IPS-20b (cell line): ENCODE measurements around the gene SLC35F2.
"Not testable (repeated sequence)": the region's sequence is repeated elsewhere in the genome, so short reads cannot be mapped to it uniquely, and the experiment has no call there.

Experiments used
- H3K27ac ChIP-seq: one replicate; pipeline ENCODE4 v1.5.1; 2013; ENCODE audit warnings: low read length
- H3K27me3 ChIP-seq: 2 replicates; pipeline ENCODE4 v1.6.1; 2013; ENCODE audit warnings: mild to moderate bottlenecking, low read length, inconsistent platforms; ENCODE audit not compliant: insufficient read depth
- H3K36me3 ChIP-seq: 2 replicates; pipeline ENCODE4 v1.6.1; 2013; ENCODE audit warnings: low read depth, mild to moderate bottlenecking, inconsistent platforms, low read length, moderate library complexity; ENCODE audit not compliant: insufficient read depth
- H3K4me1 ChIP-seq: 2 replicates; pipeline ENCODE4 v1.6.1; 2013; ENCODE audit warnings: mild to moderate bottlenecking, control low read depth, inconsistent platforms, low read length, moderate library complexity; ENCODE audit not compliant: insufficient read depth
- H3K4me3 ChIP-seq: 2 replicates; pipeline ENCODE4 v1.5.1; 2013; ENCODE audit warnings: mild to moderate bottlenecking, low read length, inconsistent platforms
- H3K9ac ChIP-seq: 2 replicates; pipeline ENCODE4 v1.6.1; 2013; ENCODE audit warnings: low read depth, mild to moderate bottlenecking, inconsistent platforms, low read length, moderate library complexity
- H3K9me3 ChIP-seq: 2 replicates; pipeline ENCODE4 v1.6.1; 2013; ENCODE audit warnings: mild to moderate bottlenecking, low read depth, low read length, inconsistent platforms; ENCODE audit not compliant: insufficient read depth

Gene SLC35F2

DNA sequence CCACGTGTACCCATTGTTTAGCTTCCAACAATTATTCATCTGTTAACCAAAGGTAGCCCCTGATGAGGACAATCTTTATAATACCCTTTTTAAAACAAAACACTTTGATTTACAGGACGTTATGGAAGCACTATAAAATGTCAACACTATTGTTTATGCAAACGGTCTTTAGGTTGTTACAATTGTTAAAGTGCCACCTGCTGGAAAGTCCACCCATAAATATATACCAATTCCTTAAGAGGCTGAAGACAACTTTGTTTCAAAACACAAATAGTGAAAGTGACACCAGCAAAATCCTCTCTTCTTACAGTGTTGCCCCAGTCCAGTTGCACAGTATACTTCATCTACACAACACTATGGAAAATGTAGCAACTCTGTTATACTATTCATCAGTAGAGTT, 77.8 kb downstream of the SLC35F2 start:
- no peaks in the 10 kb centered on the region for H3K36me3 ChIP-seq
- no peaks in the 10 kb centered on the region for H3K27me3 ChIP-seq
- no peak overlapping the region for H3K4me3 ChIP-seq
- H3K4me1 ChIP-seq: no peaks in the 10 kb centered on the region
- H3K27ac ChIP-seq: no peak overlapping the region
- no peaks in the 10 kb centered on the region for H3K9me3 ChIP-seq
- no peak overlapping the region for H3K9ac ChIP-seq

DNA sequence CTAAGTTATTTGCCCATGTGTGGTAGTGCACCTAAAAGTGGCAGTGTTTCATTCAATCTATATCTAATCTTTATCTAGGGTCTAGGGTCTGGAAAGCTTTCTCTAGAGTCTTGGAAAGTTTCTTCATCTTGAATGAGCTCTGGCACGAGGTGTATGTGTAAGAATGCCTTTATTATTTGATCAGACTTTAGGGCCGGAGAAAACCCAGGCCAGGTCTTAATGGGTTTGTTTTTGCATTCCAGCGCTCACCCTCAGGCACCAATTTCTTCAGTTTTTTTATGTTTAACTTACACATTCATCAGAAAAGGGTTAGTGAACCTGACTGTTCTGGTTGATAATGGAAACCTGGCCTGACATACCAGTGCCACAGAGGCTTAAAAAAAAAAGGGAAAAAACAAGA, 78.5 kb downstream of the SLC35F2 start:
- no peak overlapping the region for H3K4me3 ChIP-seq
- no peaks in the 10 kb centered on the region for H3K36me3 ChIP-seq
- H3K4me1 ChIP-seq: no peaks in the 10 kb centered on the region
- no peaks in the 10 kb centered on the region for H3K9me3 ChIP-seq
- no peak overlapping the region for H3K27ac ChIP-seq
- H3K27me3 ChIP-seq: no peaks in the 10 kb centered on the region
- no peak overlapping the region for H3K9ac ChIP-seq

DNA sequence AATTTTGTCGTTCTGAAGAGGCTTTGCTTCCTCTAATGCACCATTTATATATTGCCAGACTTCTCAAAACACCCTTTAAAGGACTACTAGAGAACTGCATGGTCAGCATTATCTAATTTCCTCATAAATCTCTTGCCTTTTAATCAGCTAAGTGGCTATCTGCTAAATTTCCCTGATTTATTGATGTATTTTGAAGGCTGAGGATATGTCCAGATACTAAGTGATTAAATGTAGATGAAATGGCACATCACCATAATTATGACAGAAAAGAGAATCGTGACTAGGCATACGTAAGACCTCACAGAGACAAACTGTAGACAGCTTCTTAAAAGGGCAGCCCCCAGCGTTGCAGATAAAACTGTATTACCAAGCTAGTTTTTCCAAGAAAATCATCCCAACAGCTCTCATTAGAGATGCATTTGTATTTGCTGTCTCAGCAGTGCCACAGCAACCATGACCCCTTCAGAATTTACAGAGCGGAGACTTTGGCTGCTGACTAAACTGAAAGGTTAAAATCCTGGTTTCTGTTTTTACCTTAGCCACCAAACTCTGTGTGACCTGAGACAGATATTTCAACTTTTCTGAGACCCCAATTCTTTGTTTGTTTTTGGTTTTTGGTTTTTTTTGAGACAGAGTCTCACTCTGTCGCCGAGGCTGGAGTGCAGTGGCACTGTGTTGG, 79.6 kb downstream of the SLC35F2 start:
- Histone ChIP-seq H3K36me3 (no peaks in the 10 kb centered on the region), H3K27me3 (no peaks in the 10 kb centered on the region), H3K9me3 (no peaks in the 10 kb centered on the region), H3K4me1 (no peaks in the 10 kb centered on the region), H3K4me3 (no peak overlapping the region), H3K9ac (no peak overlapping the region), H3K27ac (no peak overlapping the region)

DNA sequence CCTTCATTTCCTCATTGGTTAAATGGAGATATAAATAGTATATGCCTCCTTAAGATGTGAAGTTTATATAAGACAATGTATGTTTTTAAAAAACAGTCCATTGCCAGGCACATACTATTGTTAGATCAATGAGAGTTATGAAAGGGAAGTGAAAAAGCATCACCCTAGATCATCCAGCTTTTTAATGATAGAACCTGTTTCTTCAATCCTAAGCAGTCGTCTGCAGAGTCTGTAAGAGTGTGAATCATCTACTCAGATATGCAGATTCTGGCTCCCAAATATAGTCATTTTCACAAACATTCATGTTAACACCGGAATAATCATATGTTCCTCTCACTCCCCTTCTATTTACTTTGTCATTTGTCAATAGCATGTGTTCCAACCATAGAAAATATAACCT, 81.5 kb downstream of the SLC35F2 start:
- H3K27ac ChIP-seq: no peak overlapping the region
- H3K36me3 ChIP-seq: no peaks in the 10 kb centered on the region
- H3K9me3 ChIP-seq: no peaks in the 10 kb centered on the region
- no peaks in the 10 kb centered on the region for H3K27me3 ChIP-seq
- H3K9ac ChIP-seq: no peak overlapping the region
- H3K4me3 ChIP-seq: no peak overlapping the region
- no peaks in the 10 kb centered on the region for H3K4me1 ChIP-seq

DNA sequence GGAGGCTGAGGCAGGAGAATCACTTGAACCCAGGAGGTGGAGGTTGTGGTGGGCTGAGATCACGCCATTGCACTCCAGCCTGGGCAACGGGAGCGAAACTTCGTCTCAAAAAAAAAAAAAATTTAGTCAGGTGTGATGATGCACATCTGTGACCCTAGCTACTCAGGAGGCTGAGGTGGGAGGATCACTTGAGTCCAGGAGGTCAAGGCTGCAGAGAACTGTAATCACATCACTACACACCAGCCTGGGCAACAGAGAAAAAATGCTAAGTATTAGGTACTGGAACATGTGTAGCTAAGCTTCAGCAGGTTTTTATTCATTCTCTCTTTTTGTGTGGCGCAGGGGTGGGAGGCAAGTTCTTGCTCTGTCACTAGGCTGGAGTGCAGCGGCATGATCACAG, 82.5 kb downstream of the SLC35F2 start:
- H3K9me3 ChIP-seq: no peaks in the 10 kb centered on the region
- H3K36me3 ChIP-seq: no peaks in the 10 kb centered on the region
- no peak overlapping the region for H3K9ac ChIP-seq
- H3K27ac ChIP-seq: no peak overlapping the region
- no peaks in the 10 kb centered on the region for H3K4me1 ChIP-seq
- H3K4me3 ChIP-seq: no peak overlapping the region
- H3K27me3 ChIP-seq: no peaks in the 10 kb centered on the region

DNA sequence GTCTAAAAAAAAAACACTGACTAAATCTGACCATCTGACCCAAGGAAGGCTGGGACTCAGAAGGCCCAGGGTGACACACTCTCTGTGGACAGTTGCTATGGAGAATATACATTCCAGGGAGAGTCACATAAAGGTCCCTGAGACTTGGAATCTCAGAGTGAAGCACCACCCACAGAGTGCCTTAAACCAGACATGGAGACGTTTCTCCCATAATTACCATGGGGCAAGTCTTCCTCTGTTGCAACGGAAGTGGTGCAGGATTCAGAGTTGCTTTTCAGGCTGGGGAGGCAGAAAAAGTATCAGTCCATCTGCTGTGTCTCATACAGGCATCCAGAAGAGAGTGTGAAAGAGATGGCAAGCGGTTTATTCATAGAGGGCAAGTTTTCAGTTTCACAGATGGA, 88.0 kb downstream of the SLC35F2 start:
- Histone ChIP-seq H3K27me3 (no peaks in the 10 kb centered on the region), H3K27ac (no peak overlapping the region), H3K36me3 (no peaks in the 10 kb centered on the region), H3K9me3 (no peaks in the 10 kb centered on the region), H3K4me1 (no peaks in the 10 kb centered on the region), H3K9ac (no peak overlapping the region), H3K4me3 (no peak overlapping the region)

DNA sequence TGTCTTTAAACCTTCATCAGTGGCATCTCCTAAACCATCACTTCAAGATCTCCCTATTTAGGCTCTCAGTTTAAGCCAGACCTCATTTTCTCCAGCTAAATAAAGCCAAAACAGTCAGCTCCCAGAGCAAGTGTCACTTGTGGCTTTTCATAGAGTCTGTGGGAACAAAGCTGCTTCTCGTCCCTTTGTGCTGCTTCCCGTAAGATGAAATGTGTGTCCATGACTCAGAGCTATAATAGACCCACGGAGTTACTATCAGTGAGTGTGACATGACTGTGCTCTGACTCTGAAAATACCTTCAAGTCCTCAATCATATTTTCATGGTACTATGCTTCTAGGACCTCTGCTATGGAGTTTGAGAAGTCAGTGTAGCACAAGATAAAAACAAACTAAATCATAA, 89.4 kb downstream of the SLC35F2 start:
- Histone ChIP-seq H3K4me3 (no peak overlapping the region), H3K9ac (no peak overlapping the region), H3K27me3 (no peaks in the 10 kb centered on the region), H3K9me3 (no peaks in the 10 kb centered on the region), H3K36me3 (no peaks in the 10 kb centered on the region), H3K27ac (no peak overlapping the region), H3K4me1 (no peaks in the 10 kb centered on the region)

DNA sequence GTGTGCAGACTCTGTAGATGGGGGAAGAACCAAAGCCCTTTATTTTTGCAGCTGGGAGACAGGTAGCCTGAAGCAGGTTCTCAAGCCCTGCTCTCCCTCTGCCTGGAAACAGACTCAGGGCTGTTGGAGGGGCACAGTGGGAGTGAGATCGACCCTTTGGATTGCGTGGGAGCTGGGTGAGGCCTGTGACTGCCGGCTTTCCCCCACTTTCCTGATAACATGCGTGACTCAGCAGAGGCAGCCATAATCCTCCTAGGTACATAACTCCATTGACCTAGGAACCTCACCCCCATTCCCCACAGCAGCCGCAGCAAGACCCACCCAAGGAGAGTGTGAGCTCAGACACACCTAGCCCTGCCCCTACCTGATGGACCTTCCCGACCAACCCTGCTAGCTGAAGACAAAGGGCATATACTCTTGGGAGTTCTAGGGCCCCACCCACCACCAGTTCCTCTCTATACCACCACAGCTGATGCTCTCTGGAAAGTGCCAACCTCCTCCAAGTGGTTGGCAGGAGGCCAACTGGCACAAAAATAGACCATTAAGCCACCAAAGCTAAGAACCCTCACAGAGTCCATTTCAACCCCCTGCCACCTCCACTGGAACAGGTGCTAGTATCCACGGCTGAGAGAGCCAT, 99.8 kb downstream of the SLC35F2 start:
- not testable (repeated sequence) for H3K4me1 ChIP-seq, H3K36me3 ChIP-seq, H3K27ac ChIP-seq, H3K9me3 ChIP-seq, H3K4me3 ChIP-seq, H3K9ac ChIP-seq, H3K27me3 ChIP-seq

DNA sequence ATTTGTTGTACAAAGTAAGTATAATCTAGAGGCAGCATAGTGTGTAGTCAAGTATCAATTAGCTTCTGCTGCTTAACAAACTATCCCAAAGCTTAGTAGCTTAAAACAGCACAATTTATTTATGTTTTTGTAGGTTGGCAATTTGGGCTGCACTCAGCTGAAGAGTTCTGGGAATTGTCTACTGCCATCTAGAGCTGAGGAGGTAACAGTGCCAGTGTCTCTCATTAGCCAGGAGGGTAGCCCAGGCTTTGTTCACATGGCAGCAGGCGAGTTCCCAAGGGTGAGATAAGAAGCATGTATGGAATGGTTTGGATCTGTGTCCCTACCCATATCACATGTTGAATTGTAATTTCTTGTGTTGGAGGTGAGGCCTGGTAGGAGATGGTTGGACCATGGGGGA, 100.9 kb downstream of the SLC35F2 start:
- H3K27me3 ChIP-seq: no peaks in the 10 kb centered on the region
- no peaks in the 10 kb centered on the region for H3K36me3 ChIP-seq
- no peak overlapping the region for H3K4me3 ChIP-seq
- H3K27ac ChIP-seq: no peak overlapping the region
- no peaks in the 10 kb centered on the region for H3K4me1 ChIP-seq
- H3K9me3 ChIP-seq: no peaks in the 10 kb centered on the region
- no peak overlapping the region for H3K9ac ChIP-seq

DNA sequence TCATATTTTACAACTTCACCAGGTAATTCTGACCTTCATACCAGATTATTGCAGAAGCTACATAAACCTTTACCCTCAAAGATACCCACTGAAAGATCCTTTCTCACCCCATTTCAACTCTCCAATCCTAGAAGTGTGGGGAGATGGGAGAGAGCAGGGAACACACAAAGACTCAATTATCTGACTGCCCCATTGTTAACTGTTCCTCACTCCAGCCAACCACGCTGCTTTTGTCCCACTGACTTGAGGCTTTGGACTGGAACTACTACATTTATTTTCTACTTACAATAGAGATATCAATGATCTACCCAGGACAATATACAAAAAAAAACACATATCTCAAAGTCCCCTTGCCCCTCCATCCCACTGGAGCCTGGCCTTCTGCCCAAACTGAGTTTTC, 102.0 kb downstream of the SLC35F2 start:
- H3K27me3 ChIP-seq: no peaks in the 10 kb centered on the region
- no peaks in the 10 kb centered on the region for H3K36me3 ChIP-seq
- H3K27ac ChIP-seq: no peak overlapping the region
- no peaks in the 10 kb centered on the region for H3K9me3 ChIP-seq
- H3K4me1 ChIP-seq: no peaks in the 10 kb centered on the region
- no peak overlapping the region for H3K9ac ChIP-seq
- H3K4me3 ChIP-seq: no peak overlapping the region

DNA sequence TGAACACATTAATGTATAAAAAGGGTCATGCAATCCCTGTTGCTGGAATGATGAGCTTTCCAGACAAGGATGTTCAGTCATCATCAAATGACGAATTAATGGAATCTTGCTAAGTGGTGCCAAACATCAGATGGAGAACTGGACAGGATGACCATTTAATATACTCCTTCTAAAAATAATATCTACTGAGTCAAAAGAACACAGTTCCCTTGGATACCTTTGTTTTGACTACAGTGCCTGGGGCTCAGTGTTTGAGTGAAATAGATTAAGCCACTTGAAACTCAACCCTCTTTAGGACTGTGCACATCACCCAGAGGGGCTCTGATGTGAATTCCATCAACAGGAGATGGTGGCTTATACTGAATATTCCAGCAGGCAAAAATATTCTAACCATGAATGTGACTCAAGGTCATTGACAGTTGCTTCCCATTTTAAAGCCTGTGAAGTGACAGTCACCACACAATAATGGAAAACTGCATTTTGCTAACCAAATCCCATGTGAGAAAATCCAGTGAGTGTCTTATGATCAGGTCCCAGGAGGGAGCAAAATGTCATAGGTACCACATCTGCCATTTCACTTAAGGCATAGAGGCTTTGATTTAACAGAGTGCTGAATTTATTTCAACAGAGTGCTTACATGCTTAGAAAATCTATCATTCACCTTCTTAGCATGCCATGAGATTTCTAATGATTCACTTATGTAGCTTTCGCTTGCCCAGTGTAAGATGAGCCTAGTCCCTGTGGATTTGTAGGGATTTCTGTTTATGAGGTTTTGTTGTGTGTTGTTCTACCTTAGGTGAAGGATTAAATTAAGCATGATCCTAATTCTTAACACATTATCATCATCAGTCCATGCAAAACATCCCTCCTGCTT, 105.4 kb downstream of the SLC35F2 start:
- Histone ChIP-seq H3K27ac (no peak overlapping the region), H3K9ac (no peak overlapping the region), H3K4me3 (no peak overlapping the region), H3K27me3 (no peaks in the 10 kb centered on the region), H3K9me3 (no peaks in the 10 kb centered on the region), H3K36me3 (no peaks in the 10 kb centered on the region), H3K4me1 (no peaks in the 10 kb centered on the region)

DNA sequence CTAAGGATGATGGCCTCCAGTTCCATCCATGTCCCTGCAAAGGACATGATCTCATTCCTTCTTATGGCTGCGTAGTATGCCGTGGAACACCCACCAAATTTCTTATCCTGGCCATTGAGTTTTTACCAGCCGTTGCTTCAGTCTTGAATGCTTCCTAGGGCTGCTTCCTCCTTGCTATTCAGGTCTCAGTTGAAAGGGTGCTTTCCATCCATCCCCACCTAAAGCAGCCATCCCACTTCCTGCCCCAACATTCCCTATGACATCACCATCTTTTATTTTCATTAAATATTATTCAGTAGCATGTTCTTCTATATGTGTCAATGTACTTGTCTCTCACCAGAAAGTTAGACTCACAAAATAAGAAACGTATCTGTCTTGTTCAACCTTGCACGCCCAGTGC, 106.1 kb downstream of the SLC35F2 start:
- Histone ChIP-seq H3K4me1 (no peaks in the 10 kb centered on the region), H3K27me3 (no peaks in the 10 kb centered on the region), H3K9ac (no peak overlapping the region), H3K27ac (no peak overlapping the region), H3K36me3 (no peaks in the 10 kb centered on the region), H3K9me3 (no peaks in the 10 kb centered on the region), H3K4me3 (no peak overlapping the region)
